Tibial nerve (tissue), 4 donors: ENCODE results near the gene FAM216B. TPM values are rescaled to one million over a fixed set of nuclear protein-coding genes. Genes with fewer than 3 reads are reported as not detected.
"Not testable (repeated sequence)": the region's sequence is repeated elsewhere in the genome, so short reads cannot be mapped to it uniquely, and the experiment has no call there.

Experiments used
- DNase-seq, 2 donors: peaks; one replicate each; pipeline ENCODE4 v3.0.0-alpha.2; 2019; ENCODE audit warnings: low spot score in 2 of 2
- H3K27ac ChIP-seq, 4 donors: fragments of 200-600 bp; sonication (generic) in 3 of 4; one replicate each; pipeline ENCODE4 v1.5.1; 2017 to 2019; ENCODE audit warnings: mild to moderate bottlenecking in 1 of 4
- H3K27me3 ChIP-seq, 2 donors: fragments of 200-600 bp; sonication (generic) in 1 of 2; one replicate each; pipeline versions ENCODE4 v1.5.1 to v1.6.0; 2017 to 2019
- H3K36me3 ChIP-seq, 3 donors: fragments of 200-600 bp; sonication (generic); one replicate each; pipeline ENCODE4 v1.5.1; 2018 to 2019
- H3K4me1 ChIP-seq, 4 donors: fragments of 200-600 bp; sonication (generic) in 3 of 4; one replicate each; pipeline ENCODE4 v1.5.1; 2017 to 2019
- H3K4me3 ChIP-seq, 4 donors: fragments of 200-600 bp; sonication (generic) in 3 of 4; one replicate each; pipeline ENCODE4 v1.5.1; 2017 to 2019; ENCODE audit warnings: mild to moderate bottlenecking in 1 of 4, moderate library complexity in 1 of 4
- H3K9me3 ChIP-seq, 4 donors: fragments of 200-600 bp; sonication (generic) in 3 of 4; one replicate each; pipeline ENCODE4 v1.5.1; 2017 to 2019
- EP300 ChIP-seq, 2 donors: sonication (generic); formaldehyde crosslinking; IDR thresholded peaks; one replicate each; pipeline ENCODE4 v1.6.1; 2017; ENCODE audit warnings: antibody characterized with exemption in 2 of 2, mild to moderate bottlenecking in 1 of 2
- POLR2A ChIP-seq, 2 donors: fragments of 450-650 bp; IDR thresholded peaks; one replicate each; pipeline ENCODE4 v1.6.1; 2017; ENCODE audit warnings: antibody characterized with exemption in 2 of 2, mild to moderate bottlenecking in 2 of 2, moderate library complexity in 2 of 2
- WGBS, 2 donors: methylation state at CpG; one replicate each; pipeline ENCODE4 v1.1.5; 2018; 5-methylcytosine and 5-hydroxymethylcytosine counted together
- total RNA-seq, 4 donors: library from RNA; depleted of rRNA; stranded (reverse); fragments of >200 nt; gene quantifications; one replicate each; pipeline ENCODE4 v1.1.0, GENCODE V29; 2016
- TF ChIP-seq, protein P1 (sequence below), 5 experiments: fragments of 200-600 bp in 3 of 5; fragments of 450-650 bp in 2 of 5; sonication (generic) in 3 of 5; IDR thresholded peaks; one replicate each; pipeline ENCODE4 v1.5.1; 2016 to 2019; ENCODE audit warnings: antibody characterized with exemption in 5 of 5, mild to moderate bottlenecking in 3 of 5, moderate library complexity in 2 of 5

FAM216B gene
- total RNA-seq, 4 donors from 2014 or later = not detected

DNA sequence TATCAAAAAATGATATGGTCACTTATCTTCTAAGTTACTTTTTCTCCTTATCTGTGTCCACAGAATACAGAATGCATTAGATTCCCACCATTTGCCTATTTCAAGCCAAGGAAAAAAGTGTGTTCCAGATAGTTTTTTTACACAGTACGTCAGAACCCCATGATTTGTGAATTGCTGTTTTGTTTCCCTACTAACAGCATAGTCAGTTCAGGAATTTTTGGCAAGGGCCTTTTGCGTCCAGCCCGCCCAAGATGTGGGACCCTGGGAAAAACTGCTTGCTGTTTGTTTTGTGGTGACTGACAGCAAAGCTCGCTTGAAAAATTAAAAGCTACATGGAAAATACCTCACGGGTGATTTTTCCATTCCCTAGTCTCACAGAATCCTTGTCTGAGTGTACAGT, 20.4 kb upstream of the FAM216B start:
- peak overlapping the region in 2 of 4 donors; percentile 36 to 71 for H3K27ac ChIP-seq
- 17 to 31% methylated on average over 5 of the region's 5 CpGs for WGBS, 2 donors
- peak in 1 of 2 donors; percentile 12 for DNase-seq

GRCh38 chr13:42762251-42762650, 19.1 kb upstream of the FAM216B start:
- WGBS, 2 donors = 93% methylated on average over 3 of the region's 3 CpGs
- H3K27me3 ChIP-seq = no peaks in the 10 kb centered on the region
- H3K9me3 ChIP-seq = no peaks in the 10 kb centered on the region
- no peak overlapping the region for H3K4me3 ChIP-seq
- no peak for DNase-seq
- H3K36me3 ChIP-seq = no peaks in the 10 kb centered on the region
- TF ChIP-seq, protein P1, sequence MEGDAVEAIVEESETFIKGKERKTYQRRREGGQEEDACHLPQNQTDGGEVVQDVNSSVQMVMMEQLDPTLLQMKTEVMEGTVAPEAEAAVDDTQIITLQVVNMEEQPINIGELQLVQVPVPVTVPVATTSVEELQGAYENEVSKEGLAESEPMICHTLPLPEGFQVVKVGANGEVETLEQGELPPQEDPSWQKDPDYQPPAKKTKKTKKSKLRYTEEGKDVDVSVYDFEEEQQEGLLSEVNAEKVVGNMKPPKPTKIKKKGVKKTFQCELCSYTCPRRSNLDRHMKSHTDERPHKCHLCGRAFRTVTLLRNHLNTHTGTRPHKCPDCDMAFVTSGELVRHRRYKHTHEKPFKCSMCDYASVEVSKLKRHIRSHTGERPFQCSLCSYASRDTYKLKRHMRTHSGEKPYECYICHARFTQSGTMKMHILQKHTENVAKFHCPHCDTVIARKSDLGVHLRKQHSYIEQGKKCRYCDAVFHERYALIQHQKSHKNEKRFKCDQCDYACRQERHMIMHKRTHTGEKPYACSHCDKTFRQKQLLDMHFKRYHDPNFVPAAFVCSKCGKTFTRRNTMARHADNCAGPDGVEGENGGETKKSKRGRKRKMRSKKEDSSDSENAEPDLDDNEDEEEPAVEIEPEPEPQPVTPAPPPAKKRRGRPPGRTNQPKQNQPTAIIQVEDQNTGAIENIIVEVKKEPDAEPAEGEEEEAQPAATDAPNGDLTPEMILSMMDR (IDR thresholded peaks at IDR 0.05) = no peak
- TF ChIP-seq POLR2A (IDR thresholded peaks at IDR 0.05) = no peak
- no peak for TF ChIP-seq EP300 (IDR thresholded peaks at IDR 0.05)
- peaks cover 0 to 7% (median 3%) of the 10 kb centered on the region in 4 donors for H3K4me1 ChIP-seq
- no peak overlapping the region for H3K27ac ChIP-seq

More for the DNA sequence above, 20.4 kb upstream of the FAM216B start:
- Histone ChIP-seq H3K9me3 (no peaks in the 10 kb centered on the region), H3K27me3 (no peaks in the 10 kb centered on the region), H3K4me1 (peaks cover 0 to 7% (median 3%) of the 10 kb centered on the region in 4 donors), H3K36me3 (no peaks in the 10 kb centered on the region), H3K4me3 (no peak overlapping the region)
- TF ChIP-seq EP300 (IDR thresholded peaks at IDR 0.05) = peak in 1 of 2 donors; percentile 55
- TF ChIP-seq, protein P1 (IDR thresholded peaks at IDR 0.05) = no peak

DNA sequence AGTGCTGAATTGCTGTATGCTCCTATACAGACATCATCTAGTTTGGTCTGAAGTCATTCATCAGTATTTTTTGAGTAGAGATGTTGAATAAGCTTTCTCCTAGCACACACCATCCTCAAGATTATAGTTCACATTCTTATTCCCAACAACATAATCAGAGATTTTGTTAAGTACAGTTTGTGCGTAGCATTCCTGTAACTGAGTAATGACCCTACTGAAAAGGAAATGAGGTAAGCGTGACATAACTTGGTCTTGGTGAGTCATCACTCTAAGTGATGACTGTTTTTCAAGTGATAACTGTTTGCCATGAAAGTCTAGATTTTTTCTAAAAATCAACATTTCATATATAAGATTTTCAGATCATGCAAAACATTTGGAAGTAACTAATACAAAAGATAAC, 18.5 kb upstream of the FAM216B start:
- TF ChIP-seq, protein P1 (IDR thresholded peaks at IDR 0.05) = no peak
- TF ChIP-seq POLR2A (IDR thresholded peaks at IDR 0.05) (no peak), EP300 (IDR thresholded peaks at IDR 0.05) (no peak)
- Histone ChIP-seq H3K9me3 (no peaks in the 10 kb centered on the region), H3K4me3 (no peak overlapping the region), H3K36me3 (no peaks in the 10 kb centered on the region), H3K27ac (no peak overlapping the region), H3K27me3 (no peaks in the 10 kb centered on the region), H3K4me1 (peaks cover 0 to 7% (median 3%) of the 10 kb centered on the region in 4 donors)
- 86 to 87% methylated on average over 2 of the region's 2 CpGs for WGBS, 2 donors
- DNase-seq = no peak

DNA sequence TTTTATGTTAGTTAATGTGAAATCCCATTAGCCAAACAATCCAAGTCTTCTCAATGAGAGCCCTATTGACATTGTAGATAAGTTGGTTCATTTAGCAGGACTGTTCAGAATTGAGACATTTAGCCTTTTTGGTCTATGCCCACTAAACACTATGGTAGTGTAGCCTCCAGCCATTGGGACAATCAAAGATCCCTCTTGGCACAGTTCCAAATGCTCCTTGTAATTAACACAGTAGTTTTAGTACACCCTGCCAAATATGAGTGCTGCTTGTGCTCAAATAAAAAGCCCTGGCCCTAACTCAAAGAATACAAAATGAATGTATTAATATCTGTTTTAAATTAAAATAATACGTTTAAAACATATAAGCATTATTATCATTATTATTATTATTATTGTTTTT, 15.4 kb upstream of the FAM216B start:
- TF ChIP-seq EP300 (IDR thresholded peaks at IDR 0.05) (no peak), POLR2A (IDR thresholded peaks at IDR 0.05) (no peak)
- TF ChIP-seq, protein P1 (IDR thresholded peaks at IDR 0.05) = no peak
- 46 to 57% methylated on average over 1 of the region's 1 CpG for WGBS, 2 donors
- DNase-seq = no peak

DNA sequence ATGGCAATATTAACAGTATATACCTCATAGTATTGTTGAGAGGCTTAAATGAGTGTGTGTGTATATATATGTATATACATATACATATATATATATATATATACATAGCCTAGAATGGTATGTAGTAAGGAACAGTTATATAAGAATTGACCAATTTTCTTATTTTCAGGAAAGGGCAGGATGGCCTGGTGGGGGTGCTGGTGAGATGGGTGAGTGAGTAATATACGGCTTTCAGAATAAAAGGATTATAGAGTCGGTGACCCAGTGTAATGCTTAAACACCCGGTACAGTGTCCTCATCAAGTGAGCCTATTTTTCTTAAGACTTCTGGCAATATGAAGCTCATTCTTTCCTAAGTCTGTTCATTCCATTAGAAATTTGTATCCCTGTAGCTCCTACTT, 11.7 kb upstream of the FAM216B start:
- peaks cover 0 to 10% (median 2%) of the 10 kb centered on the region in 4 donors for H3K9me3 ChIP-seq
- no peaks in the 10 kb centered on the region for H3K4me1 ChIP-seq
- H3K4me3 ChIP-seq = no peak overlapping the region
- TF ChIP-seq, protein P1 (IDR thresholded peaks at IDR 0.05) = no peak
- TF ChIP-seq POLR2A (IDR thresholded peaks at IDR 0.05) = no peak
- no peak for TF ChIP-seq EP300 (IDR thresholded peaks at IDR 0.05)
- H3K27ac ChIP-seq = no peak overlapping the region
- no peak for DNase-seq
- no peaks in the 10 kb centered on the region for H3K36me3 ChIP-seq
- 71 to 81% methylated on average over 3 of the region's 3 CpGs for WGBS, 2 donors
- H3K27me3 ChIP-seq = no peaks in the 10 kb centered on the region

More for the DNA sequence above, 15.4 kb upstream of the FAM216B start:
- Histone ChIP-seq H3K9me3 (no peaks in the 10 kb centered on the region), H3K27me3 (no peaks in the 10 kb centered on the region), H3K27ac (no peak overlapping the region), H3K4me1 (peaks cover 0 to 2% (median 0%) of the 10 kb centered on the region in 4 donors), H3K36me3 (no peaks in the 10 kb centered on the region), H3K4me3 (no peak overlapping the region)

GRCh38 chr13:42776558-42776957, 4.8 kb upstream of the FAM216B start:
- H3K4me3 ChIP-seq, H3K36me3 ChIP-seq, DNase-seq, H3K4me1 ChIP-seq, H3K27ac ChIP-seq, H3K27me3 ChIP-seq, H3K9me3 ChIP-seq: not testable (repeated sequence)
- 39 to 45% methylated on average over 6 of the region's 6 CpGs for WGBS, 2 donors
